Erythroblast (primary cell): ENCODE data around the gene AFMID.

Experiments
- GATA1 ChIP-seq: IDR thresholded peaks from 2 replicates; pipeline ENCODE4 v1.6.1; 2011; ENCODE audit warnings: low read depth, mild to moderate bottlenecking, control low read depth, low read length, moderate library complexity
- POLR2A ChIP-seq: IDR thresholded peaks from 2 replicates; pipeline ENCODE4 v1.6.1; 2011; ENCODE audit warnings: mild to moderate bottlenecking, low read length

DNA sequence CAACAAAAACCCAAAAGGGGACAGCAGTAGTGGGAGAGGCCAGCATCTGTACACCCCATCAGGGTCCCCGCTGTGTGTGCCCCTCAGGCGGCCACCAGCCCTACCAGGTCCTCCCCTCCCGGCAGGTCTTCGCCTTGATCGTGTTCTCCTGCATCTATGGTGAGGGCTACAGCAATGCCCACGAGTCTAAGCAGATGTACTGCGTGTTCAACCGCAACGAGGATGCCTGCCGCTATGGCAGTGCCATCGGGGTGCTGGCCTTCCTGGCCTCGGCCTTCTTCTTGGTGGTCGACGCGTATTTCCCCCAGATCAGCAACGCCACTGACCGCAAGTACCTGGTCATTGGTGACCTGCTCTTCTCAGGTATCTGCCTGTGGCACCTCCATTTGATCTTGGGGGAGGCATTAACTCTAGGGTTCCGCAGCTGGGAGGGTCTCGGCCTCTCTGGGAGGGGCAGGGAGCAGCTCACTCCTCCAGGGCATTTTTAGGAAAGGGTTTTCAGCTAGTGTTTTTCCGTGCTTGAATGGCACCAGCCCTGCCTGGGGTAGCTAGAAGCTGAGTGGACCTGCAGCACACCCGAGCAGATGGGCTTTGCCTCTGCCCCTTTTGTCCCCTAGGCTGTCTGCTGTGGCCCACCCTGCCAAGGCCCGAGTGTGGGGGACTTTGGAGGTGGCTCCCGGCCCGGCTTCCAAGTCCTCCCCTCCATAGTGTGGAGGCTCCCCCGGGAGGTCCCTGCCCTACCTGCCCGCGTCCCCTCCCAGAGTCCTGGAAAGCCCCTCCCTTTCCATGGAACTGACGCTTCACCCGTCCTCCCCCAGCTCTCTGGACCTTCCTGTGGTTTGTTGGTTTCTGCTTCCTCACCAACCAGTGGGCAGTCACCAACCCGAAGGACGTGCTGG, 16.2 kb upstream of the AFMID start:
- no peak for TF ChIP-seq POLR2A
- TF ChIP-seq GATA1: no peak
